Measurements from ENCODE around the gene CHRNA4. TPM values are rescaled to one million over a fixed set of nuclear protein-coding genes. Genes with fewer than 3 reads are reported as not detected.

Gene CHRNA4
- not detected in 2 replicates for total RNA-seq (2011; cell fraction: chromatin; rRNA removed; ENCODE audit: low replicate concordance)
- total RNA-seq (2011; cell fraction: nucleolus; rRNA removed), result not detected in 2 replicates
- not detected in 2 replicates for total RNA-seq (2011; cell fraction: nucleoplasm; rRNA removed)
- total RNA-seq (2014; rRNA removed) (not detected in 2 replicates), total RNA-seq (2014; rRNA removed; fragmentation: Illumina TruSeq; extraction: Trizol) (not detected in 2 replicates), total RNA-seq (2015; rRNA removed; fragmentation: Illumina TruSeq; extraction: Trizol) (not detected in 2 replicates), total RNA-seq (2021) (0.02 TPM in 1 of 2 replicates, not detected in the other), polyA plus RNA-seq (2011; rRNA removed) (not detected in 2 replicates), polyA plus RNA-seq (2014; fragmentation: Illumina TruSeq; extraction: Trizol) (not detected in 2 replicates), polyA plus RNA-seq (2014; fragmentation: Nextera tagmentation; extraction: Ambion mirVana) (not detected), polyA plus RNA-seq (2014; rRNA removed) (not detected in 2 replicates), polyA minus RNA-seq (2011; rRNA and poly(A)+ RNA removed) (not detected in 2 replicates), Bru-seq, nascent RNA (not detected), BruChase-seq, experiment 1, labeled RNA remaining after a 2-hour chase (not detected), BruChase-seq, experiment 2, labeled RNA remaining after a 6-hour chase (not detected)
- not detected in 2 replicates for polyA plus RNA-seq (2011; cell fraction: cytosol; rRNA removed)
- not detected in 2 replicates for polyA plus RNA-seq (2011; cell fraction: nucleus; rRNA removed)
- not detected in 2 replicates for polyA plus RNA-seq (2012)
- polyA minus RNA-seq (2011; cell fraction: cytosol; rRNA and poly(A)+ RNA removed), result not detected in 2 replicates
- not detected in 2 replicates for polyA minus RNA-seq (2011; cell fraction: nucleus; rRNA and poly(A)+ RNA removed)
- long read RNA-seq, experiment 1, result 0 reads
- long read RNA-seq, experiment 2, result 0 reads
- long read RNA-seq, experiment 3, result 0 reads

DNA sequence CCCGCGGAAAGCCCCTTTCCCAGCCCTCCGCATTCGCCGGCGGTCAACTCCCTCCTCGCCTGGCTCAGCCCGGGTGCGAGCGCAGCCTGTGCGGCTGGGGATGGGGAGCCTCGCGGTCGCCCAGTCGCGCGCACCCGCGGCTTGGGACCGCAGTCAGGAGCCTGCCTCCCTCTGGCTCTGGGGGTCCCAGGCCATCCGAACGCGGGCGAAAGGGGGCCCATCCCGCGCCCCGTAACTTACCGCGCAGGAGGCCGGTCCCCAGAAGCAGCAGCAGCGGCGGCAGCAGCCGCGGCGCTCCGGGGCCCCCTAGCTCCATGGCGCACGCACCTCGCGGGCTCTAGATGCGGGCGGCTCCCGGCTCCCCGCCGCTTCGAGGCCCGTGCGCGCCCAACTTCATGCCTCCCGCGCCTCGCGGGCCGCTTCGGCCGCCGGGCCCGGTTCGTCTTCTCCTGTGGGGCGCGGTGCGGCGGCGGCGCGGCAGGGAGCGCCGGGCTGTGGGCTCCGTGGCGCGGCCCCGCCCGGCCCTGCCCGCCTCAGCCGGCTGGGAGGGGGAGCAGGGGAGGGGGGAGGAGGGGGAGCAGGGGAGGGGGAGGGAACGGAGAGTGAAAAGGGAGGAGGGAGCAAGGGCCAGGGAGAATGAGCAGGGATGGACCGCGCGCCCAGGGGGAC lies at the start of gene CHRNA4:
Gene CHRNA4 (minus strand): TSS at position 500 of the 669 bp plus-strand sequence. CDS start 184 bp downstream, at position 316.
- no peak for TF ChIP-seq HNRNPUL1 (IDR thresholded peaks at IDR 0.05; ENCODE audit: low read length)
- no peak for TF ChIP-seq FOXK1 (CRISPR knock-in tag; IDR thresholded peaks at IDR 0.05; ENCODE audit: borderline replicate concordance)
- no peak for TF ChIP-seq ZNF140 (CRISPR knock-in tag; IDR thresholded peaks at IDR 0.05)
- no peak for TF ChIP-seq IFI16 (CRISPR knock-in tag; IDR thresholded peaks at IDR 0.05)
- TF ChIP-seq, protein P1, sequence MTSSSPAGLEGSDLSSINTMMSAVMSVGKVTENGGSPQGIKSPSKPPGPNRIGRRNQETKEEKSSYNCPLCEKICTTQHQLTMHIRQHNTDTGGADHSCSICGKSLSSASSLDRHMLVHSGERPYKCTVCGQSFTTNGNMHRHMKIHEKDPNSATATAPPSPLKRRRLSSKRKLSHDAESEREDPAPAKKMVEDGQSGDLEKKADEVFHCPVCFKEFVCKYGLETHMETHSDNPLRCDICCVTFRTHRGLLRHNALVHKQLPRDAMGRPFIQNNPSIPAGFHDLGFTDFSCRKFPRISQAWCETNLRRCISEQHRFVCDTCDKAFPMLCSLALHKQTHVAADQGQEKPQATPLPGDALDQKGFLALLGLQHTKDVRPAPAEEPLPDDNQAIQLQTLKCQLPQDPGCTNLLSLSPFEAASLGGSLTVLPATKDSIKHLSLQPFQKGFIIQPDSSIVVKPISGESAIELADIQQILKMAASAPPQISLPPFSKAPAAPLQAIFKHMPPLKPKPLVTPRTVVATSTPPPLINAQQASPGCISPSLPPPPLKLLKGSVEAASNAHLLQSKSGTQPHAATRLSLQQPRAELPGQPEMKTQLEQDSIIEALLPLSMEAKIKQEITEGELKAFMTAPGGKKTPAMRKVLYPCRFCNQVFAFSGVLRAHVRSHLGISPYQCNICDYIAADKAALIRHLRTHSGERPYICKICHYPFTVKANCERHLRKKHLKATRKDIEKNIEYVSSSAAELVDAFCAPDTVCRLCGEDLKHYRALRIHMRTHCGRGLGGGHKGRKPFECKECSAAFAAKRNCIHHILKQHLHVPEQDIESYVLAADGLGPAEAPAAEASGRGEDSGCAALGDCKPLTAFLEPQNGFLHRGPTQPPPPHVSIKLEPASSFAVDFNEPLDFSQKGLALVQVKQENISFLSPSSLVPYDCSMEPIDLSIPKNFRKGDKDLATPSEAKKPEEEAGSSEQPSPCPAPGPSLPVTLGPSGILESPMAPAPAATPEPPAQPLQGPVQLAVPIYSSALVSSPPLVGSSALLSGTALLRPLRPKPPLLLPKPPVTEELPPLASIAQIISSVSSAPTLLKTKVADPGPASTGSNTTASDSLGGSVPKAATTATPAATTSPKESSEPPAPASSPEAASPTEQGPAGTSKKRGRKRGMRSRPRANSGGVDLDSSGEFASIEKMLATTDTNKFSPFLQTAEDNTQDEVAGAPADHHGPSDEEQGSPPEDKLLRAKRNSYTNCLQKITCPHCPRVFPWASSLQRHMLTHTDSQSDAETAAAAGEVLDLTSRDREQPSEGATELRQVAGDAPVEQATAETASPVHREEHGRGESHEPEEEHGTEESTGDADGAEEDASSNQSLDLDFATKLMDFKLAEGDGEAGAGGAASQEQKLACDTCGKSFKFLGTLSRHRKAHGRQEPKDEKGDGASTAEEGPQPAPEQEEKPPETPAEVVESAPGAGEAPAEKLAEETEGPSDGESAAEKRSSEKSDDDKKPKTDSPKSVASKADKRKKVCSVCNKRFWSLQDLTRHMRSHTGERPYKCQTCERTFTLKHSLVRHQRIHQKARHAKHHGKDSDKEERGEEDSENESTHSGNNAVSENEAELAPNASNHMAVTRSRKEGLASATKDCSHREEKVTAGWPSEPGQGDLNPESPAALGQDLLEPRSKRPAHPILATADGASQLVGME (CRISPR knock-in tag; IDR thresholded peaks at IDR 0.05), result no peak
- no peak for TF ChIP-seq HDAC3 (IDR thresholded peaks at IDR 0.05; ENCODE audit: borderline replicate concordance, partially characterized antibody)
- no peak for TF ChIP-seq HES1 (IDR thresholded peaks at IDR 0.05; ENCODE audit: low read depth)
- TF ChIP-seq, protein P2, sequence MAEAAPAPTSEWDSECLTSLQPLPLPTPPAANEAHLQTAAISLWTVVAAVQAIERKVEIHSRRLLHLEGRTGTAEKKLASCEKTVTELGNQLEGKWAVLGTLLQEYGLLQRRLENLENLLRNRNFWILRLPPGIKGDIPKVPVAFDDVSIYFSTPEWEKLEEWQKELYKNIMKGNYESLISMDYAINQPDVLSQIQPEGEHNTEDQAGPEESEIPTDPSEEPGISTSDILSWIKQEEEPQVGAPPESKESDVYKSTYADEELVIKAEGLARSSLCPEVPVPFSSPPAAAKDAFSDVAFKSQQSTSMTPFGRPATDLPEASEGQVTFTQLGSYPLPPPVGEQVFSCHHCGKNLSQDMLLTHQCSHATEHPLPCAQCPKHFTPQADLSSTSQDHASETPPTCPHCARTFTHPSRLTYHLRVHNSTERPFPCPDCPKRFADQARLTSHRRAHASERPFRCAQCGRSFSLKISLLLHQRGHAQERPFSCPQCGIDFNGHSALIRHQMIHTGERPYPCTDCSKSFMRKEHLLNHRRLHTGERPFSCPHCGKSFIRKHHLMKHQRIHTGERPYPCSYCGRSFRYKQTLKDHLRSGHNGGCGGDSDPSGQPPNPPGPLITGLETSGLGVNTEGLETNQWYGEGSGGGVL (CRISPR knock-in tag; IDR thresholded peaks at IDR 0.05), result no peak
- Histone ChIP-seq H3K9me1 (ENCODE audit: control insufficient read depth, insufficient read depth, low read length) (no peaks in the 10 kb centered on the region), H3K9me3 (replicated peaks; ENCODE audit: control insufficient read depth, insufficient read depth, low read depth, low read length) (no peaks in the 10 kb centered on the region), H3K4me3 (no peak within 1 kb of the TSS), H2AFZ (ENCODE audit: low read depth, low read length) (no peak within 1 kb of the TSS), H3K27ac (ENCODE audit: extremely low read depth, low read depth, low read length) (no peak within 1 kb of the TSS), H3K9ac (ENCODE audit: insufficient read depth in 1 of 2, low read depth in 2 of 2, low read length in 2 of 2) (no peak within 1 kb of the TSS), H3K27me3 (ENCODE audit: control insufficient read depth in 2 of 2, insufficient read depth in 2 of 2, low read length in 2 of 2) (peaks cover 2 to 30% of the 10 kb centered on the region in 2 experiments; a peak in 4 of 5 replicates), H3K4me2 (ENCODE audit: insufficient read depth, low read length) (no peak within 1 kb of the TSS), H3K79me2 (ENCODE audit: control insufficient read depth, insufficient read depth, low read length) (no peaks in the 10 kb centered on the region), H3K4me1 (replicated peaks in 1 of 2; ENCODE audit: control insufficient read depth in 2 of 2, insufficient read depth in 2 of 2, low read length in 2 of 2) (peaks cover 0 to 24% of the 10 kb centered on the region in 2 experiments; a peak in 2 of 5 replicates), H3K36me3 (ENCODE audit: control insufficient read depth, insufficient read depth, low read length) (no peaks in the 10 kb centered on the region), H4K20me1 (replicated peaks; ENCODE audit: control insufficient read depth, insufficient read depth, low read length) (no peaks in the 10 kb centered on the region; the same call in 1 of the 2 replicates)
- ChIA-PET CTCF (ENCODE audit: low intra/inter-chr PET ratio) (no interaction called here), POLR2A (no interaction called here)
- no TSS peak for BruUV-seq (replicated peaks)
- 67% methylated on average over 20 of the region's 79 CpGs for WGBS (ENCODE audit: insufficient coverage, low coverage, missing lambda C conversion rate)
- DNase-seq (ENCODE audit: extremely low read depth in 1 of 4, low spot score in 3 of 4) (no peak), ATAC-seq (no peak), FAIRE-seq (no peak)
- in situ Hi-C loops (cut with MboI) (no loop called here), intact Hi-C loops (cut with micrococcal nuclease) (no loop called here)

Measured in K562 (cell line).